HEK293 (cell line): Measurements from ENCODE around the gene RNPS1.

Experiments used
- CTCF ChIP-seq: fragments of 450-650 bp; formaldehyde crosslinking; IDR thresholded peaks from 2 replicates; pipeline ENCODE4 v1.5.1; 2016; ENCODE audit warnings: missing biosample characterization, missing genetic modification characterization
- RBAK ChIP-seq: fragments of 450-650 bp; formaldehyde crosslinking; IDR thresholded peaks from 2 replicates; pipeline ENCODE4 v1.5.1; 2016; ENCODE audit warnings: missing biosample characterization, missing genetic modification characterization
- TSHZ1 ChIP-seq: fragments of 450-650 bp; formaldehyde crosslinking; IDR thresholded peaks from 2 replicates; pipeline ENCODE4 v1.5.1; 2016; ENCODE audit warnings: missing biosample characterization, missing genetic modification characterization, borderline replicate concordance
- ZBTB7A ChIP-seq: fragments of 450-650 bp; formaldehyde crosslinking; IDR thresholded peaks from 2 replicates; pipeline ENCODE4 v1.5.1; 2016; ENCODE audit warnings: low read depth, missing biosample characterization, missing genetic modification characterization
- ZNF133 ChIP-seq: fragments of 450-650 bp; formaldehyde crosslinking; IDR thresholded peaks from 2 replicates; pipeline ENCODE4 v1.5.1; 2016; ENCODE audit warnings: missing biosample characterization, missing genetic modification characterization
- ZNF280D ChIP-seq: fragments of 450-650 bp; formaldehyde crosslinking; IDR thresholded peaks from 2 replicates; pipeline ENCODE4 v1.5.1; 2016; ENCODE audit warnings: missing biosample characterization, missing genetic modification characterization
- ZNF324 ChIP-seq: fragments of 450-650 bp; formaldehyde crosslinking; IDR thresholded peaks from 2 replicates; pipeline ENCODE4 v1.5.1; 2016; ENCODE audit warnings: missing biosample characterization, missing genetic modification characterization
- ZSCAN30 ChIP-seq: fragments of 450-650 bp; IDR thresholded peaks from 2 replicates; pipeline ENCODE4 v1.5.1; 2018; ENCODE audit warnings: missing biosample characterization, mild to moderate bottlenecking, missing genetic modification characterization, moderate library complexity

- TF ChIP-seq ZSCAN30 (no peak), ZBTB7A (no peak), CTCF (tag by site-specific recombination) (no peak), TSHZ1 (tag by site-specific recombination) (no peak), ZNF133 (no peak), ZNF280D (tag by site-specific recombination) (no peak), RBAK (tag by site-specific recombination) (no peak), ZNF324 (tag by site-specific recombination) (no peak)
Observed at GRCh38 chr16:2214719-2214968, 53.3 kb downstream of the RNPS1 start, which contains the start of gene PGP.
